Measurements from ENCODE around the gene ZFYVE28. TPM values are rescaled to one million over a fixed set of nuclear protein-coding genes. Genes with fewer than 3 reads are reported as not detected.

The ZFYVE28 gene
- total and polyA plus RNA-seq, 2 of the 8 experiments (the other 6 are each of a cell fraction or from before 2014, with no cell fraction given), result 1.7 to 4.9 TPM

GRCh38 chr4:2257361-2258081, 160.9 kb downstream of the ZFYVE28 start:
- Histone ChIP-seq H2AK5ac (ENCODE audit: low read depth, low read length) (no peak overlapping the region), H3K36me3 (ENCODE audit: control insufficient read depth in 2 of 4, insufficient read depth in 4 of 4, low read length in 3 of 4) (no peaks in the 10 kb centered on the region; a peak in 1 of 8 replicates), H3K23me2 (ENCODE audit: low read depth, low read length) (peaks cover 7% of the 10 kb centered on the region; the same call in 1 of the 2 replicates), H3K18ac (ENCODE audit: extremely low read depth, low read length) (no peak overlapping the region), H3K27me3 (replicated peaks in 1 of 4; ENCODE audit: control insufficient read depth in 3 of 4, extremely low read depth in 1 of 4, insufficient read depth in 3 of 4, low read length in 3 of 4) (no peaks in the 10 kb centered on the region), H2BK120ac (replicated peaks; ENCODE audit: low read depth, low read length) (no peak overlapping the region), H2BK15ac (ENCODE audit: low read length) (no peak overlapping the region), H3K9ac (replicated peaks in 1 of 4; ENCODE audit: extremely low read depth in 1 of 4, low read depth in 3 of 4, low read length in 3 of 4) (no peak overlapping the region), H2BK12ac (ENCODE audit: low read depth, low read length) (no peak overlapping the region), H3K4ac (replicated peaks; ENCODE audit: insufficient read length, low read depth, low read length) (no peak overlapping the region), H2BK5ac (ENCODE audit: low read depth, low read length) (no peak overlapping the region), H4K91ac (replicated peaks; ENCODE audit: insufficient read length, low read length) (no peak overlapping the region), H4K20me1 (replicated peaks in 1 of 2; ENCODE audit: control insufficient read depth in 1 of 2, insufficient read depth in 2 of 2, low read length in 2 of 2) (peaks cover 0 to 9% of the 10 kb centered on the region in 2 experiments), H3K27ac (ENCODE audit: low read depth, low read length) (no peak overlapping the region), H3K14ac (ENCODE audit: insufficient read length) (no peak overlapping the region), H3K56ac (replicated peaks; ENCODE audit: insufficient read length, low read depth, low read length) (no peak overlapping the region), H2BK20ac (ENCODE audit: low read length) (no peak overlapping the region), H3K4me3 (ENCODE audit: extremely low read depth in 1 of 4, insufficient read depth in 2 of 4, low read depth in 3 of 4, low read length in 4 of 4) (no peak overlapping the region), H4K5ac (ENCODE audit: insufficient read length, low read depth, low read length) (no peak overlapping the region), H3K23ac (ENCODE audit: insufficient read length) (no peak overlapping the region), H2AFZ (ENCODE audit: low read length) (no peak overlapping the region), H3K4me2 (ENCODE audit: insufficient read depth in 1 of 2, low read depth in 2 of 2, low read length in 2 of 2) (no peak overlapping the region), H4K8ac (ENCODE audit: extremely low read depth, insufficient read depth, low read length) (no peak overlapping the region), H3K79me1 (ENCODE audit: low read depth, low read length) (no peaks in the 10 kb centered on the region), H3K4me1 (replicated peaks in 1 of 4; ENCODE audit: control insufficient read depth in 3 of 4, insufficient read depth in 4 of 4, low read length in 3 of 4) (peaks cover 0 to 5% (median 3%) of the 10 kb centered on the region in 4 experiments; a peak in 4 of 7 replicates), H3K9me3 (ENCODE audit: insufficient read depth in 2 of 2, low read depth in 1 of 2, low read length in 1 of 2) (no peaks in the 10 kb centered on the region), H3K79me2 (ENCODE audit: control insufficient read depth in 1 of 2, insufficient read depth in 2 of 2, low read length in 2 of 2) (no peaks in the 10 kb centered on the region)
- peak in 1 of 2 experiments; percentile 38 for DNase-seq (ENCODE audit: low read depth in 1 of 2, low spot score in 2 of 2)
- ChIA-PET CTCF (ENCODE audit: partially characterized antibody) (interaction anchor here (0.7 to 2.0 kb wide), 6 partner anchors 8 to 158 kb away, joined by 3 to 6 read pairs (median 4); no protein-coding TSS in a partner anchor), POLR2A (ENCODE audit: partially characterized antibody) (no interaction called here)
- FAIRE-seq, result no peak
- TF ChIP-seq CTCF (IDR thresholded peaks at IDR 0.05; ENCODE audit: control extremely low read depth in 1 of 3, insufficient read depth in 1 of 3, low read depth in 1 of 3, low read length in 3 of 3) (no peak), ASH2L (IDR thresholded peaks at IDR 0.05; ENCODE audit: low read length) (no peak), KDM5A (IDR thresholded peaks at IDR 0.05; ENCODE audit: low read length) (no peak)
- 90% methylated on average over 14 of the region's 14 CpGs; no CpG with 5 or more reads in 1 of the 2 experiments for WGBS, 2 experiments (ENCODE audit: extremely low coverage in 1 of 2, insufficient coverage in 1 of 2, insufficient read length in 1 of 2, insufficient replicate concordance in 2 of 2, low coverage in 1 of 2, low lambda C conversion rate in 2 of 2, missing lambda C conversion rate in 1 of 2)

Data from H1 (cell line).